Caco-2 (cell line): ENCODE results near the gene CACNA1S. TPM values are rescaled to one million over a fixed set of nuclear protein-coding genes. Genes with fewer than 3 reads are reported as not detected.

ENCODE experiments used
- BruUV-seq: library from RNA; stranded (reverse); fragments of 400-500 nt; replicated peaks from 2 replicates; lab custom pipeline; 2021; lab: Mats Ljungman, UMichigan
- CTCF ChIA-PET: fragments of 300-600 bp; sonication (Branson Sonifier 250); formaldehyde crosslinking; loops from one replicate; lab custom pipeline; 2022; ENCODE audit warnings: antibody characterized with exemption; lab: Charles Lee
- POLR2A ChIA-PET: fragments of 300-600 bp; sonication (Branson Sonifier 250); formaldehyde crosslinking; loops from one replicate; lab custom pipeline; 2022; ENCODE audit warnings: antibody characterized with exemption; lab: Charles Lee
- DNase-seq, 2 experiments: peaks; one replicate each; pipeline versions ENCODE4 v3.0.0 to v3.0.0-alpha.2; 2020 to 2022
- H3K27me3 ChIP-seq: replicated peaks from 2 replicates; pipeline ENCODE4 v1.6.0; 2011; ENCODE audit warnings: low read length; ENCODE audit not compliant: control insufficient read depth, insufficient read depth
- H3K36me3 ChIP-seq: 2 replicates; pipeline ENCODE4 v1.5.1; 2011; ENCODE audit warnings: low read length; ENCODE audit not compliant: control insufficient read depth, insufficient read depth
- H3K4me1 ChIP-seq: fragments of 250-450 bp; sonication (Bioruptor Pico); 2 replicates; pipeline ENCODE4 v1.5.1; 2020; ENCODE audit warnings: mild to moderate bottlenecking
- H3K4me3 ChIP-seq: 2 replicates; pipeline ENCODE4 v1.5.1; 2011; ENCODE audit warnings: low read depth, mild to moderate bottlenecking, control low read depth, low read length
- H3K9me3 ChIP-seq: fragments of 250-450 bp; sonication (Bioruptor Pico); 2 replicates; pipeline ENCODE4 v1.5.1; 2020; ENCODE audit warnings: mild to moderate bottlenecking, moderate library complexity
- H3K27ac Mint-ChIP-seq: one replicate; pipeline ENCODE4 v1.8.0; 2022; ENCODE audit warnings: mixed read lengths; ENCODE audit not compliant: unreplicated experiment
- H3K27me3 Mint-ChIP-seq: one replicate; pipeline ENCODE4 v1.8.0; 2022; ENCODE audit warnings: mixed read lengths; ENCODE audit not compliant: insufficient read depth, unreplicated experiment
- H3K36me3 Mint-ChIP-seq: one replicate; pipeline ENCODE4 v1.8.0; 2022; ENCODE audit warnings: mild to moderate bottlenecking, mixed read lengths; ENCODE audit not compliant: insufficient read depth, unreplicated experiment
- H3K4me1 Mint-ChIP-seq: one replicate; pipeline ENCODE4 v1.8.0; 2022; ENCODE audit warnings: low read depth, mixed read lengths; ENCODE audit not compliant: unreplicated experiment
- H3K4me3 Mint-ChIP-seq: one replicate; pipeline ENCODE4 v1.8.0; 2022; ENCODE audit warnings: mild to moderate bottlenecking, moderate library complexity, mixed read lengths; ENCODE audit not compliant: unreplicated experiment
- H3K9me3 Mint-ChIP-seq: one replicate; pipeline ENCODE4 v1.8.0; 2022; ENCODE audit warnings: mixed read lengths; ENCODE audit not compliant: unreplicated experiment
- CTCF ChIP-seq, 2 experiments: fragments of 200-600 bp in 1 of 2; IDR thresholded peaks; 1 replicate in 1 of 2; 2 replicates in 1 of 2; pipeline versions ENCODE4 v1.5.1 to v1.8.0; 2011 to 2022; ENCODE audit warnings: antibody characterized with exemption in 1 of 2, control low read depth in 1 of 2, inconsistent platforms in 1 of 2, low read depth in 1 of 2, low read length in 1 of 2, mild to moderate bottlenecking in 1 of 2, moderate library complexity in 1 of 2; ENCODE audit not compliant: insufficient read depth in 1 of 2, severe bottlenecking in 1 of 2, unreplicated experiment in 1 of 2
- intact Hi-C: fragments of 100-400 bp; cut with micrococcal nuclease; formaldehyde crosslinking; loops from one replicate; pipeline ENCODE4 v1.10.0; 2022; ENCODE audit not compliant: unreplicated experiment
- total RNA-seq: library from RNA; stranded (reverse); gene quantifications from 2 replicates; pipeline ENCODE4 v1.2.3, GENCODE V29; 2022

CACNA1S gene
- total RNA-seq, 1 experiment from 2014 or later: 0.07 TPM

GRCh38 chr1:201109651-201110050 lies 2.6 kb downstream of the CACNA1S start:
- Mint-ChIP-seq H3K27me3 (no peaks in the 10 kb centered on the region), H3K4me1 (peaks cover 20% of the 10 kb centered on the region), H3K9me3 (no peaks in the 10 kb centered on the region), H3K4me3 (no peak overlapping the region), H3K36me3 (no peaks in the 10 kb centered on the region), H3K27ac (no peak overlapping the region)
- no TSS peak for BruUV-seq
- POLR2A ChIA-PET: no interaction called here
- Histone ChIP-seq H3K27me3 (no peaks in the 10 kb centered on the region), H3K4me3 (no peak overlapping the region), H3K36me3 (no peaks in the 10 kb centered on the region), H3K4me1 (0 out of 2 replicates have a peak, but pooled peaks cover 9% of the 10 kb centered on the region), H3K9me3 (no peaks in the 10 kb centered on the region)
- CTCF ChIA-PET: no interaction called here
- intact Hi-C loops: loop anchor here (5.0 kb wide), 2 partner anchors 67 to 217 kb away; partner anchors contain the start of gene INAVA
- no peak for TF ChIP-seq CTCF (IDR thresholded peaks at IDR 0.05; ENCODE audit: insufficient read depth in 1 of 2, low read depth in 1 of 2, low read length in 1 of 2, severe bottlenecking in 1 of 2, unreplicated experiment in 1 of 2)
- no peak for DNase-seq

GRCh38 chr1:201108614-201109013 lies 3.6 kb downstream of the CACNA1S start:
- H3K9me3 Mint-ChIP-seq: no peaks in the 10 kb centered on the region
- H3K4me1 Mint-ChIP-seq: peaks cover 26% of the 10 kb centered on the region
- BruUV-seq: no TSS peak
- H3K27ac Mint-ChIP-seq: no peak overlapping the region
- H3K27me3 ChIP-seq: no peaks in the 10 kb centered on the region
- intact Hi-C loops: no loop called here
- no peak for DNase-seq
- H3K4me3 ChIP-seq: no peak overlapping the region
- H3K36me3 Mint-ChIP-seq: no peaks in the 10 kb centered on the region
- ChIA-PET POLR2A (no interaction called here), CTCF (no interaction called here)
- H3K9me3 ChIP-seq: no peaks in the 10 kb centered on the region
- H3K27me3 Mint-ChIP-seq: no peaks in the 10 kb centered on the region
- H3K4me1 ChIP-seq: 0 out of 2 replicates have a peak, but pooled peaks cover 5% of the 10 kb centered on the region
- TF ChIP-seq CTCF (IDR thresholded peaks at IDR 0.05; ENCODE audit: insufficient read depth in 1 of 2, low read depth in 1 of 2, low read length in 1 of 2, severe bottlenecking in 1 of 2, unreplicated experiment in 1 of 2): no peak
- no peak overlapping the region for H3K4me3 Mint-ChIP-seq
- no peaks in the 10 kb centered on the region for H3K36me3 ChIP-seq

GRCh38 chr1:201105688-201106087 lies 6.5 kb downstream of the CACNA1S start:
- Mint-ChIP-seq H3K36me3 (no peaks in the 10 kb centered on the region), H3K9me3 (no peaks in the 10 kb centered on the region), H3K27me3 (no peaks in the 10 kb centered on the region), H3K27ac (no peak overlapping the region), H3K4me1 (peaks cover 14% of the 10 kb centered on the region), H3K4me3 (no peak overlapping the region)
- no TSS peak for BruUV-seq
- TF ChIP-seq CTCF (IDR thresholded peaks at IDR 0.05; ENCODE audit: insufficient read depth in 1 of 2, low read depth in 1 of 2, low read length in 1 of 2, severe bottlenecking in 1 of 2, unreplicated experiment in 1 of 2): no peak
- ChIA-PET POLR2A (no interaction called here), CTCF (no interaction called here)
- no peak for DNase-seq
- no peaks in the 10 kb centered on the region for H3K9me3 ChIP-seq
- intact Hi-C loops: no loop called here
- H3K4me3 ChIP-seq: no peak overlapping the region
- H3K4me1 ChIP-seq: 0 out of 2 replicates have a peak, but pooled peaks cover 4% of the 10 kb centered on the region
- no peaks in the 10 kb centered on the region for H3K27me3 ChIP-seq
- no peaks in the 10 kb centered on the region for H3K36me3 ChIP-seq
